HUES64 (cell line): ENCODE data around the gene LMF2.
A peak's percentile ranks its signal among the peaks of the same experiment; 100 is the strongest.

Experiments used
- H3K27ac ChIP-seq: 2 replicates; pipeline ENCODE4 v1.7.0; 2013; ENCODE audit warnings: low read depth, low read length, inconsistent platforms
- H3K27me3 ChIP-seq: 2 replicates; pipeline ENCODE4 v1.6.1; 2013; ENCODE audit warnings: mild to moderate bottlenecking, low read length; ENCODE audit not compliant: insufficient read depth
- H3K36me3 ChIP-seq: 2 replicates; pipeline ENCODE4 v1.6.1; 2013; ENCODE audit warnings: mild to moderate bottlenecking, low read length; ENCODE audit not compliant: insufficient read depth
- H3K4me1 ChIP-seq: 2 replicates; pipeline ENCODE4 v1.6.1; 2013; ENCODE audit warnings: mild to moderate bottlenecking, low read length, moderate library complexity; ENCODE audit not compliant: insufficient read depth
- H3K4me3 ChIP-seq: 2 replicates; pipeline ENCODE4 v1.5.1; 2013; ENCODE audit warnings: mild to moderate bottlenecking, low read length, moderate library complexity
- H3K9ac ChIP-seq: 2 replicates; pipeline ENCODE4 v1.6.1; 2013; ENCODE audit warnings: mild to moderate bottlenecking, low read depth, low read length
- H3K9me3 ChIP-seq: 2 replicates; pipeline ENCODE4 v1.6.1; 2013; ENCODE audit warnings: low read depth, low read length; ENCODE audit not compliant: insufficient read depth
- whole genome bisulfite sequencing: fragments of 150-250, 120-280 bp; methylation state at CpG from one replicate; pipeline ENCODE4 v1.1.7; 2013; ENCODE audit warnings: missing lambda C conversion rate; 5-methylcytosine and 5-hydroxymethylcytosine counted together

Gene LMF2

GRCh38 chr22:50483977-50484853, 23.3 kb downstream of the LMF2 start:
- 91% methylated on average over 31 of the region's 31 CpGs for WGBS
- no peak overlapping the region for H3K4me3 ChIP-seq
- H3K27ac ChIP-seq = no peak overlapping the region
- no peaks in the 10 kb centered on the region for H3K36me3 ChIP-seq
- H3K27me3 ChIP-seq = peaks cover 25% of the 10 kb centered on the region
- H3K4me1 ChIP-seq = no peaks in the 10 kb centered on the region
- no peak overlapping the region for H3K9ac ChIP-seq
- H3K9me3 ChIP-seq = no peaks in the 10 kb centered on the region

- Histone ChIP-seq H3K4me3 (no peak overlapping the region), H3K27ac (no peak overlapping the region)
- WGBS = 94% methylated on average over 8 of the region's 8 CpGs
Observed at GRCh38 chr22:50483556-50483955, 23.9 kb downstream of the LMF2 start.

GRCh38 chr22:50483106-50483505, 24.4 kb downstream of the LMF2 start:
- H3K4me1 ChIP-seq = no peaks in the 10 kb centered on the region
- no peaks in the 10 kb centered on the region for H3K9me3 ChIP-seq
- peaks cover 30% of the 10 kb centered on the region for H3K27me3 ChIP-seq
- 89% methylated on average over 10 of the region's 10 CpGs for WGBS
- no peak overlapping the region for H3K27ac ChIP-seq
- H3K9ac ChIP-seq = no peak overlapping the region
- H3K36me3 ChIP-seq = no peaks in the 10 kb centered on the region
- no peak overlapping the region for H3K4me3 ChIP-seq

More at GRCh38 chr22:50483556-50483955, 23.9 kb downstream of the LMF2 start:
- Histone ChIP-seq H3K4me1 (no peaks in the 10 kb centered on the region), H3K9me3 (no peaks in the 10 kb centered on the region), H3K9ac (no peak overlapping the region), H3K27me3 (peaks cover 29% of the 10 kb centered on the region), H3K36me3 (no peaks in the 10 kb centered on the region)

DNA sequence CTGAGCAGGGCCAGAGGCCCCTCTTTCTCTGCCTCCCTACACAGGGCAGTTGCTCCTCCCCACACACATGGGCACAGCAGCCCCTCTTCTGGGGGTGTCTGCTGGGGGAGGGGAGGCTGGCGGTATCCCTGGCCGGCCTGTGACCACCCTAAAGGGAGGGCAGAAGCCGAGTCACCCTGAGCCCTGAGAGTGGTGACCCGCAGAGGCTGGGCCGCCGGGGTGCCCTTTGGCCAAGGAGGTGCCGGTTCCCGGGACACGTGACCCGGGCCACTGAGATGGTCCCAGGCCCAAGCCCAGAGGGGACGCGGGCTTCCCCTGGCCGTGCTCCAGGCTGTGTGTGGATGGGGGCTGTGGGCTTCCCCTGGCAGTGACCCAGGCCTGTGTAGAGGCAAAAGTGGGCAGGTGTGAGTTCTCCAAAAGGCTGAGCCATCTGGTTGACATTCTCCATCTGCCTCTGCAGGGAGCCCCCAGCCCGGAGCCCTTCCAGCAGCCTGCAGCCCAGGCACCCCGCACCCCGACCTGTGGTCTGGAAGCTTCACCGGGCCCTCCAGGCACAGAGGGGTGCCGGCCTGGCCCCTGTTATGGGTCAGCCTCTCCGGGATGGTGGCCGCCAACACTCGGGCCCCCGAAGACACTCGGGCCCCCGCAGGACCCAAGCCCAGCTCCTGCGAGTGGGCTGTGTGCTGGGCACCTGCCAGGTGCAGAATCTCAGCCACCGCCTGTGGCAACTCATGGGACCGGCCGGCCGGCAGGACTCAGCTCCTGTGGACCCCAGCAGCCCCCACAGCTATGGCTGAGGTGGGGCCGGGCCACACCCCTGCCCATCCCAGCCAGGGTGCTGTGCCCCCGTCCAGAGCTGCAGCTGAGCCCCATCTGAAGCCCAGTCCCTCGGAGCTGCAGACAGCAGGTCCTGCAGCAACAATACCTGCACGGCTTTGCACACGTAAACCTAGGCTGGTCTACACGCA, 25.1 kb downstream of the LMF2 start:
- Histone ChIP-seq H3K27ac (peak overlapping the region; percentile 35; the same call in 1 of the 2 replicates), H3K4me1 (no peaks in the 10 kb centered on the region), H3K9ac (peak overlapping the region; percentile 84), H3K36me3 (no peaks in the 10 kb centered on the region), H3K27me3 (peaks cover 30% of the 10 kb centered on the region), H3K9me3 (no peaks in the 10 kb centered on the region), H3K4me3 (peak overlapping the region; percentile 68)
- 78% methylated on average over 35 of the region's 35 CpGs for WGBS

GRCh38 chr22:50481440-50482106, 25.9 kb downstream of the LMF2 start, which contains the start of gene ADM2:
Gene ADM2 (plus strand): TSS chr22:50481543. CDS start chr22:50481848, 305 bp downstream.
- peak within 1 kb of the TSS; percentile 84 for H3K9ac ChIP-seq

DNA sequence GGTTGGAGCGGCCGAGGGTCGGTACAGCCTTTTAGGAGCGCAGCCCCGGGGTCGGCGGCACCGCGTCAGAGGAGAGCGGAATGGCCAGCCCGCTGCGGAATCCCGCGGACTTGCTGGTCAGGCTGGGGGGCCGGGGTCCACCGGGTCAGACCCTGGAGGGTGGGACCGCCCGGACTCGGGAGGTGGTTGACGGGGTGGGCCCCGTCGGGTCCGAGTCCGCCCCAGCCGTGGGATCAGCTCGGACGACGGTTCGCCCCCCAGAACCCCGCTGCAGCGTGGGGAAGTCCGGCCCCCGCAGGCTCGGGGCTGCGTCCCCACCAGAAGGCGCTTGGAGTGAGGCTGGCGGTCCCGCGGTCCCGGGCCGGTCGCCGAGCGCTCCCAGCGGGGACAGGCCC, 26.5 kb downstream of the LMF2 start:
- 4% methylated on average over 45 of the region's 45 CpGs for WGBS
- H3K4me1 ChIP-seq = no peaks in the 10 kb centered on the region
- H3K9ac ChIP-seq = peak overlapping the region; percentile 84; the same call in 1 of the 2 replicates
- H3K36me3 ChIP-seq = no peaks in the 10 kb centered on the region
- peaks cover 30% of the 10 kb centered on the region for H3K27me3 ChIP-seq
- H3K27ac ChIP-seq = no peak overlapping the region
- no peaks in the 10 kb centered on the region for H3K9me3 ChIP-seq
- H3K4me3 ChIP-seq = peak overlapping the region; percentile 68

More at GRCh38 chr22:50481440-50482106, 25.9 kb downstream of the LMF2 start, which contains the start of gene ADM2:
- Histone ChIP-seq H3K36me3 (no peaks in the 10 kb centered on the region), H3K27me3 (peaks cover 30% of the 10 kb centered on the region), H3K4me1 (no peaks in the 10 kb centered on the region), H3K9me3 (no peaks in the 10 kb centered on the region), H3K27ac (peak within 1 kb of the TSS; percentile 35; the same call in 1 of the 2 replicates), H3K4me3 (peak within 1 kb of the TSS; percentile 68)
- WGBS = 2% methylated on average over 70 of the region's 70 CpGs

GRCh38 chr22:50479721-50480120, 27.8 kb downstream of the LMF2 start:
- 85% methylated on average over 11 of the region's 11 CpGs for WGBS
- Histone ChIP-seq H3K36me3 (no peaks in the 10 kb centered on the region), H3K9me3 (no peaks in the 10 kb centered on the region), H3K4me1 (peaks cover 4% of the 10 kb centered on the region; the same call in 1 of the 2 replicates), H3K27ac (no peak overlapping the region), H3K9ac (no peak overlapping the region), H3K4me3 (no peak overlapping the region), H3K27me3 (peaks cover 30% of the 10 kb centered on the region)

DNA sequence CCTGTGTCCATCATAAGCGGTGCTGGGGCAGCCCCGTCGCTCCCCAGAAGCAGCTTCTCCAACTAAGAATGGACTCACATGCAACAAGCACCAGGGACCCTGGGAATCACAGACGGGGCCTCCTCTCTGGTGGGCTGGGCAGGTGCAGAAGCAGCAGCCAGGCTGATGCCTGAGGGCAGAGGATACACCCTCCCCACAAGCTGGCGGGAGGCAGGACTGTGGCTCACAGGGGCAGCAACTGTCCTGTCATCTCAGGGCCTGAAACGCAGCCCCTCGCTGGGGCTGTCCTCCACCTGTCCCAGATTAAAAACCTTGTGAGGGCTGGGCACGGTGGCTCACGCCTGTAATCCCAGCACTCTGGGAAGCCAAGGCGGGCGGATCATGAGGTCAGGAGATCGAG, 29.6 kb downstream of the LMF2 start:
- Histone ChIP-seq H3K9ac (no peak overlapping the region), H3K36me3 (no peaks in the 10 kb centered on the region), H3K9me3 (no peaks in the 10 kb centered on the region), H3K27ac (no peak overlapping the region), H3K4me1 (peaks cover 4% of the 10 kb centered on the region; the same call in 1 of the 2 replicates), H3K27me3 (peaks cover 30% of the 10 kb centered on the region), H3K4me3 (no peak overlapping the region)
- WGBS = 84% methylated on average over 12 of the region's 12 CpGs

DNA sequence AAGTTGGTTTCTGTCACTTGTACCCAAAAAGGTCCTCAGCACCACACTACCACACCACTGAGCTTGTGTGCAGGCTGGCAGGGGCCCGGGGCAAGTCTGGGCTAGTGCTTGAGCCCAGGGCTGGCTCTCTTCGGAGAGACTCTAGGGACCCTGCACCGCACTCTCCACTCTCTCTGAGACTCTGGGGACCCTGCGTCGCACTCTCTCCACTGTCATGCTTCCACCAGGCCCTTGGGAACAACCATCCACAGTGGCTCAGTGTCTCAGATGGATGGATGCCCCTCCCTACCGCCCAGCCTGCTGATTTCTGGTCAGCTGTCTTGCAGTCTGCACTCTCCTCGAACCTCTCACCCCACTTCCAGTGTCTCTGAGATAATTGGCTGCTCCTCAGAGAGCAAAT, 30.6 kb downstream of the LMF2 start:
- H3K9ac ChIP-seq = no peak overlapping the region

GRCh38 chr22:50475652-50476002, 31.9 kb downstream of the LMF2 start:
- Histone ChIP-seq H3K27me3 (peaks cover 20% of the 10 kb centered on the region), H3K4me3 (peak overlapping the region; percentile 69; the same call in 1 of the 2 replicates)
- 95% methylated on average over 6 of the region's 6 CpGs for WGBS

More for the DNA sequence above, 30.6 kb downstream of the LMF2 start:
- Histone ChIP-seq H3K27ac (no peak overlapping the region), H3K27me3 (peaks cover 28% of the 10 kb centered on the region), H3K4me1 (peaks cover 4% of the 10 kb centered on the region; the same call in 1 of the 2 replicates), H3K9me3 (no peaks in the 10 kb centered on the region), H3K4me3 (no peak overlapping the region), H3K36me3 (no peaks in the 10 kb centered on the region)
- WGBS = 83% methylated on average over 7 of the region's 7 CpGs

More at GRCh38 chr22:50475652-50476002, 31.9 kb downstream of the LMF2 start:
- Histone ChIP-seq H3K27ac (no peak overlapping the region), H3K9me3 (no peaks in the 10 kb centered on the region), H3K4me1 (peaks cover 5% of the 10 kb centered on the region; the same call in 1 of the 2 replicates), H3K36me3 (no peaks in the 10 kb centered on the region), H3K9ac (no peak overlapping the region)
